ENCODE data around the gene CRB3. TPM values are rescaled to one million over a fixed set of nuclear protein-coding genes. Genes with fewer than 3 reads are reported as not detected.
A peak's percentile ranks its signal among the peaks of the same experiment; 100 is the strongest.

The CRB3 gene
- total and polyA plus RNA-seq, 2 of the 13 experiments (the other 11 are each of a cell fraction or from before 2014, with no cell fraction given), result 10.6 to 25.6 TPM

- no peak for TF ChIP-seq SNAI1 (CRISPR knock-in tag; IDR thresholded peaks at IDR 0.05; ENCODE audit: borderline replicate concordance)
- TF ChIP-seq, protein P1, sequence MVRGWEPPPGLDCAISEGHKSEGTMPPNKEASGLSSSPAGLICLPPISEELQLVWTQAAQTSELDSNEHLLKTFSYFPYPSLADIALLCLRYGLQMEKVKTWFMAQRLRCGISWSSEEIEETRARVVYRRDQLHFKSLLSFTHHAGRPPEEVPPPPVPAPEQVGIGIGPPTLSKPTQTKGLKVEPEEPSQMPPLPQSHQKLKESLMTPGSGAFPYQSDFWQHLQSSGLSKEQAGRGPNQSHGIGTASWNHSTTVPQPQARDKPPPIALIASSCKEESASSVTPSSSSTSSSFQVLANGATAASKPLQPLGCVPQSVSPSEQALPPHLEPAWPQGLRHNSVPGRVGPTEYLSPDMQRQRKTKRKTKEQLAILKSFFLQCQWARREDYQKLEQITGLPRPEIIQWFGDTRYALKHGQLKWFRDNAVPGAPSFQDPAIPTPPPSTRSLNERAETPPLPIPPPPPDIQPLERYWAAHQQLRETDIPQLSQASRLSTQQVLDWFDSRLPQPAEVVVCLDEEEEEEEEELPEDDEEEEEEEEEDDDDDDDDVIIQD (CRISPR knock-in tag; IDR thresholded peaks at IDR 0.05; ENCODE audit: low read depth), result no peak
- no peak; the same call in 1 of the 2 replicates for TF ChIP-seq ZNF746 (CRISPR knock-in tag; IDR thresholded peaks at IDR 0.05)
- TF ChIP-seq, protein P2, sequence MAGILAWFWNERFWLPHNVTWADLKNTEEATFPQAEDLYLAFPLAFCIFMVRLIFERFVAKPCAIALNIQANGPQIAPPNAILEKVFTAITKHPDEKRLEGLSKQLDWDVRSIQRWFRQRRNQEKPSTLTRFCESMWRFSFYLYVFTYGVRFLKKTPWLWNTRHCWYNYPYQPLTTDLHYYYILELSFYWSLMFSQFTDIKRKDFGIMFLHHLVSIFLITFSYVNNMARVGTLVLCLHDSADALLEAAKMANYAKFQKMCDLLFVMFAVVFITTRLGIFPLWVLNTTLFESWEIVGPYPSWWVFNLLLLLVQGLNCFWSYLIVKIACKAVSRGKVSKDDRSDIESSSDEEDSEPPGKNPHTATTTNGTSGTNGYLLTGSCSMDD (CRISPR knock-in tag; IDR thresholded peaks at IDR 0.05), result no peak
- TF ChIP-seq ZNF207 (IDR thresholded peaks at IDR 0.05; ENCODE audit: borderline replicate concordance), result no peak
- no peak for TF ChIP-seq IKZF4 (CRISPR knock-in tag; IDR thresholded peaks at IDR 0.05; ENCODE audit: borderline replicate concordance, low read depth, not compliant biosample characterization)
- no peak for TF ChIP-seq SIN3B (IDR thresholded peaks at IDR 0.05; ENCODE audit: low read length)
- TF ChIP-seq ZNF326 (CRISPR knock-in tag; IDR thresholded peaks at IDR 0.05; ENCODE audit: borderline replicate concordance), result no peak
- TF ChIP-seq STAG1 (CRISPR knock-in tag; IDR thresholded peaks at IDR 0.05), result peak; percentile 63
- no peak for TF ChIP-seq TGIF2 (CRISPR knock-in tag; IDR thresholded peaks at IDR 0.05)
- no peak for TF ChIP-seq SP140L (CRISPR knock-in tag; IDR thresholded peaks at IDR 0.05; ENCODE audit: borderline replicate concordance)
- peak; percentile 54 for TF ChIP-seq SMC3 (IDR thresholded peaks at IDR 0.05; ENCODE audit: low read length)
Observed at GRCh38 chr19:6425732-6426620, 38.1 kb upstream of the CRB3 start (continued).

Data from HepG2 (cell line).